Metanephros (tissue), 1 donor: ENCODE results near the gene AIFM1. TPM values are rescaled to one million over a fixed set of nuclear protein-coding genes. Genes with fewer than 3 reads are reported as not detected.

Experiments
- total RNA-seq: library from RNA; depleted of rRNA; stranded (reverse); fragments of >200 nt; gene quantifications from one replicate; pipeline ENCODE4 v1.2.3, GENCODE V29; 2014

AIFM1 gene
- 22.6 TPM for total RNA-seq

DNA sequence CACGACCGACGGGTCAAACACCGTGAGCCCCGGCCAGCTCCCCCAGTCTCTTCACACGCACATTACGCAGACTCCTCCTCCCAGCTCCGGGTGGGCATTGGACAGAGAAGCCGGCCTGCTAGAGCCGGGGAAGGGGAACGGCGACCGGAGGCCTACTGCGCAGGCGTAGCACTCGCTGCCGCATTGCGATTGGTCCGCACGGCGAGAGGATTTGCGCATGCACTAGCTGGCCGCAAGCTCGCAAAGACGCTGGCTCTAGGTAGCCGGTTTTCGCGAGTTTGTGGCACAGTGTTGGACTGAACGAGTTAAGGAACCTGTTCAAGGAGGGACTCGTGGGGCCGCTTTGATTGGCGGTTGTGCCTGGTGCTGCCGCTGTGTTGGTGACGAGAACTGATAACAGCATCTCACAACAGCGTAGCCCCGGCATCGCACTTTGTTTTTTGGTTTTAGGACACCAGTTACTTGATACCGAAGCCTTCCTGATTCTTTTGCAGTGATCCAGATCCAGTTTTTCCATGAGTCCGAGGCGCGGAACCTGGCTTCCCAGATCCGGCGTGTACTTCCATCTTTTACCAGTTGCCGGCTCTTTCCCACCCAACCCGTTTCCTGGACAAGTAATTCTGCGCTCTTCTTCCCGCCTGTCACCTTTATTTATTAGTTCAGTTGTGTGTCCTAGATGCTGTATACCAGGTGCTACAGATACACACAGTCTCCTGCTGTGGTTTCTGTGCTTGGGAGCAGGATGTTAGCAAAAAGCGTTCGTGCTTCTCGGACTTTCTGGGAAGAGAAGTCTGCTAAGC, at the start of gene AIFM1:
AIFM1 (minus strand) TSS at position 139 of the 800 bp plus-strand sequence. CDS start 185 bp downstream, outside the sequence.

DNA sequence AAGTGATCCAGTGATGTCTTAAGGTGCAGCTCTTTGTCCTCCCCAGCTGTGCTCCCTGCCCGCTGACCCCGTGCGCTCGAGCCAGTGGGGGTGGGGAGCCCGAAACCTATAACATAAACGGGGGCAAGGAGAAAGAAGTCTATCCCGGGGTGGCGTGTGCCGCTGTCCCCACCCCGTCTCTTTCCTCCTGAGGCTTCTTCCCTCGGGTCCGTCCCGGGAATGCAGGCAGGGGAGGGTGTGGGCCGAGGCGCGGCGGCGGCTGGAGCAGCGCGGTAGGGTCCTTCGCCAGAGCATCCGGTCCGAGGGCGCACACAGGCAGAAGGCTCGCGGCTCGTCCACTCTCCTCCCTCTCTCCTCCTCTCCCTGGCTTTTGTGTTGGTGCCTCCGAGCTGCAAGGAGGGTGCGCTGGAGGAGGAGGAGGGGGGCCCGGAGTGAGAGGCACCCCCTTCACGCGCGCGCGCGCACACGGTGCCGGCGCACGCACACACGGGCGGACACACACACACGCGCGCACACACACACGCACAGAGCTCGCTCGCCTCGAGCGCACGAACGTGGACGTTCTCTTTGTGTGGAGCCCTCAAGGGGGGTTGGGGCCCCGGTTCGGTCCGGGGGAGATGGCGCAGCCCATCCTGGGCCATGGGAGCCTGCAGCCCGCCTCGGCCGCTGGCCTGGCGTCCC, 5.9 kb upstream of the AIFM1 start, which contains the start of gene RAB33A:
RAB33A (plus strand) TSS at position 517 of the 681 bp plus-strand sequence; CDS start at position 618, 101 bp downstream.

DNA sequence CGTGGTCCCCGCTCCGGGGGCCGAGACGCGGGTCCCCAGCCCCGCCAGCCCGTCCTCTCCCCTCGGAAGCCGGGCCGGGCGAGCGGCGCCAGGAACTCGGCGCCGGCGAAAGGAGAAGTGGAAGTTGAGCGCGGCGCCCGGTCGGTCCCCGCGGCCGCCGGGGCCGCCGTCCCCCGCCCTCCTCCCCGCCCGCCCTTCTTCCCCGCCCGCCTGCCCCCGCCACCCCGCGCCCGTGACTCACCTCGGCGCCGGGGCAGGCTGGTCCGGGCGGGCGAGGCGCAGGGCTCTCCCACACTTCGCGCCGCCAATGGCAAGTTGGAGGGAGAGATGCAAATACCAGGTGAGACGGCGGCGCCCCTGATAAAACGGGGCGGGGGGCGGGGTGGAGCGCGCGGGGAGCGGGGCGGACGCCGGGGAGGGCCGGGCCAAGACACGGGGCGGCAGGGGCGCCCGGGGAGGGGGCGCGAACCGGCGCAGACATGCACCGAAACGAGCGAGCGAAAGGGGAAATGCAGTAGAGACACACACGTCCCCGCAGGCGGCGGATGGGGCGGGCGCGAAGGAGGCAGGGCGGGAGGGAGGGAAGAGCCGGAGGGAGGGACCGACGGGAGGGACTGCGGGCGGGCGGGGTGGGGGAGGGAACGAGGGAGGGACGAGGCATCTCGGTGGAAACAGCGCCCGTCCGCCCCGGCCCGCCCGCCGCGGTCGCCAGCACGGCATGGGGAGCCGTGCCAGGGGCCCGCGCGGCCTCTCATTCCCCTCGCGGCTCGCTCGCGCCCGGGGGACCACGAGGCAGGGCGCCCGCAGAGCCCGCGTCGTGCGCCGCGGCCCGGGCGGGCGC, 55.0 kb downstream of the AIFM1 start, which contains the start of gene ELF4:
ELF4 (minus strand) TSS at position 119 of the 841 bp plus-strand sequence. CDS start 29,167 bp downstream, outside the sequence.

Other genes with a start within 250 kb of the AIFM1 start
- 11.6 TPM for gene BCORL1, start 183.2 kb downstream of the AIFM1 start, total RNA-seq
- 9.5 TPM for gene ELF4, start 55.3 kb downstream of the AIFM1 start, total RNA-seq
- gene RAB33A, start 6.1 kb upstream of the AIFM1 start, total RNA-seq: 1.3 TPM
- gene ZNF280C, start 103.1 kb upstream of the AIFM1 start, total RNA-seq: 6.0 TPM
- gene SLC25A14, start 174.1 kb upstream of the AIFM1 start, total RNA-seq: 15.1 TPM
- not detected for gene GPR119, start 219.8 kb upstream of the AIFM1 start, total RNA-seq
- gene RBMX2, start 236.1 kb upstream of the AIFM1 start, total RNA-seq: 15.6 TPM